GM12864 (cell line): ENCODE measurements around the gene MANSC1.
"Not testable (repeated sequence)": the region's sequence is repeated elsewhere in the genome, so short reads cannot be mapped to it uniquely, and the experiment has no call there.

Experiments used
- DNase-seq: peaks from one replicate; pipeline ENCODE4 v3.0.0-alpha.2; 2011; ENCODE audit warnings: low read depth
- H3K4me3 ChIP-seq: 2 replicates; pipeline ENCODE4 v1.5.1; 2011; ENCODE audit warnings: mild to moderate bottlenecking, low read depth, low read length, control low read depth
- CTCF ChIP-seq: IDR thresholded peaks from 2 replicates; pipeline ENCODE4 v1.5.1; 2011; ENCODE audit warnings: low read depth, mild to moderate bottlenecking, moderate library complexity, low read length, control low read depth, inconsistent platforms; ENCODE audit errors: missing control alignments

The MANSC1 gene

GRCh38 chr12:12353807-12354206 lies 3.8 kb upstream of the MANSC1 start:
- no peak for TF ChIP-seq CTCF
- DNase-seq: no peak

DNA sequence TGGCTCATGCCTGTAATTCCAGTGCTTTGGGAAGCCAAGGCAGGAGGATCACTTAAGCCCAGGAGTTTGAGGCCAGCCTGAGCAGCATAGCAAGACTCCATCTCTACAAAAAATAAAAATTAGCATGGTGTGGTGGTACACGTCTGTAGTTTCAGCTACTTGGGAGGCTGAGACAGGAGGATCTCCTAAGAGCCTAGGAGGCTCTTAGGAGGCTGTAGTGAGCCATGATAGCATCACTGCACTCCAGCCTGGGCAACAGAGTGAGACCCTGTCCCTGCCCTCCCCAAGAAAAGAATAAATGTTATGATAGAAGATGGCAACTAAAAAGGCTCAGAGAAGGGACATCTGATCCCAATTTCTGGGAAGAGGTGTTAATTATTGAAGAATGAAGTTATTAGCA lies 3.2 kb upstream of the MANSC1 start:
- TF ChIP-seq CTCF: no peak
- no peak overlapping the region for H3K4me3 ChIP-seq
- no peak for DNase-seq

More at GRCh38 chr12:12353807-12354206, 3.8 kb upstream of the MANSC1 start:
- H3K4me3 ChIP-seq: no peak overlapping the region

- not testable (repeated sequence) for DNase-seq, H3K4me3 ChIP-seq
Measured at GRCh38 chr12:12351468-12352185, 1.6 kb upstream of the MANSC1 start.

DNA sequence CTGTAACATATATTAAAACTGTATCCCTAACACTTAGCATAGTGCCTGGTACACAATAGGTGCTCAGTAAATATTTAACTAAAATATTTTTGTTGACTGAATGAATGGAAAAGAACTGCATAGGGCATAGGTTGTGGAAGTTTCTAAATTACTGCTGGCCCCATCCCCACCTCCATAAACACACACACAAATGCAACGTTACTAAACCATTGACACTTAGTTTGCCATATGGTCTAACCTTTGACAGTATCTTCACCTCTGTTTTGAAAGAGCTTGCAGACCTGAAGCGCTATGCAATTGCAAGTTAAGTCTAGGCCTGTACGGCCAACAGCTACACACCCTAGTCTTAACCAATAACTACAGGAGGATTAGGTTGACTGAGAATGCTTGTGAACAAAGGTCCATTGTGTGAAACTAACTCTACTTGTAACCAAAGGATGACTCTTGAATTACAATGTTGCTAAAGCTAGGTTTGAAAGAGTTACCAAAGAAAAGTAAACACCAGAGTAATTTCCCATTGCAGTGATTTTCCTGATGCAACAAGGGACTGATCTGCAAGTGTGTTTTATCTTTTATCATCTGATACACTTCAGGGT lies 924 bp upstream of the MANSC1 start:
- no peak for TF ChIP-seq CTCF
- no peak for DNase-seq
- no peak overlapping the region for H3K4me3 ChIP-seq

GRCh38 chr12:12338527-12339168 lies 11.4 kb downstream of the MANSC1 start:
- H3K4me3 ChIP-seq: no peak overlapping the region
- no peak for DNase-seq
- no peak for TF ChIP-seq CTCF

DNA sequence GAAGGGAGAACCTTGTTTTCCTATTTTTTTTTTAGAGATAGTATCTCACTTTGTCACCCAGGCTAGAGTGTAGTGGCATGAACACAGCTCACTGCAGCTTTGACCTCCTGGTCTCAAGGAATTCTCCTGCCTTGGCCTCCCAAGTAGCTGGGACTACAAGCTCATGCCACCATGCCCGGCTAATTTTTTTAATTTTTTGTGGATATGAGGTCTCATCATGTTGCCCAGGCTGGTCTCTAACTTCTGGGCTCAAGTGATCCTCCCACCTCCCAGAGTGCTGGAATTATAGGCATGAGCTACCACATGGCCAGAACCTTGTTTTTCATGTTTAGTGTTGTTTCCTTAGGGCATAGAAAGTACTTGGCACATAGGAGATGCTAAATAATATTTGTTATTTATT lies 13.5 kb downstream of the MANSC1 start:
- H3K4me3 ChIP-seq: no peak overlapping the region
- DNase-seq: no peak
- TF ChIP-seq CTCF: no peak

DNA sequence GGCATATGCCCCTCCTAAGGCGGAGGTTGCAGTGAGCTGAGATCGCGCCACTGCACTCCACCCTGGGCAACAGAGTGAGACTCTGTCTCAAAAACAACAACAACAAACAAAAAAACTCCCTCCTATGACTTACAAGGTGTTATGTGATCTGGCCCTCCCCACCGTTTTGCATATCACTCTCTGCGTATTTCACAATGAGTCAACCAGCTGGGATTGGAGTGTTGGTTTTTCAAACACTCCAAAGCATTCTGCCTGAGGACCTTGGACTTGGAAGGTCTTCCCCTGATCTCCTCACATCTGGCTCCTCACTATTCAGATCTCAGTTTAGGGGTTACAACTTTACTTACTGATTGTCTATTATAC lies 14.0 kb downstream of the MANSC1 start:
- DNase-seq: no peak
- H3K4me3 ChIP-seq: no peak overlapping the region
- no peak for TF ChIP-seq CTCF
